Mesenchymal stem cell (in vitro differentiated cells and primary cell): ENCODE measurements around the gene RPL27A.

Experiments
- DNase-seq: peaks from one replicate; pipeline ENCODE4 v3.0.0-alpha.2; 2013
- H2AFZ ChIP-seq: one replicate; pipeline ENCODE4 v1.6.1; 2013; ENCODE audit warnings: low read depth, mild to moderate bottlenecking, control low read depth, inconsistent platforms, low read length, moderate library complexity
- H2AK5ac ChIP-seq: 2 replicates; pipeline ENCODE4 v1.6.1; 2013; ENCODE audit warnings: low read length, moderate library complexity, mild to moderate bottlenecking, inconsistent platforms; ENCODE audit not compliant: severe bottlenecking
- H2BK120ac ChIP-seq: one replicate; pipeline ENCODE4 v1.6.1; 2013; ENCODE audit warnings: low read depth, mild to moderate bottlenecking, inconsistent platforms, low read length, moderate library complexity
- H2BK12ac ChIP-seq, 2 experiments: one replicate each; pipeline ENCODE4 v1.6.1; 2013; ENCODE audit warnings: inconsistent platforms in 2 of 2, low read length in 2 of 2, mild to moderate bottlenecking in 2 of 2, moderate library complexity in 2 of 2, control low read depth in 1 of 2
- H2BK15ac ChIP-seq: one replicate; pipeline ENCODE4 v1.6.1; 2013; ENCODE audit warnings: mild to moderate bottlenecking, low read depth, inconsistent platforms; ENCODE audit not compliant: poor library complexity, severe bottlenecking
- H2BK5ac ChIP-seq: 2 replicates; pipeline ENCODE4 v1.6.1; 2013; ENCODE audit warnings: low read depth, mild to moderate bottlenecking, low read length, control low read depth, inconsistent platforms; ENCODE audit not compliant: poor library complexity, severe bottlenecking
- H3K14ac ChIP-seq, 2 experiments: one replicate each; pipeline ENCODE4 v1.6.1; 2013; ENCODE audit warnings: inconsistent platforms in 2 of 2, low read length in 2 of 2, control low read depth in 1 of 2, mild to moderate bottlenecking in 1 of 2, moderate library complexity in 1 of 2
- H3K18ac ChIP-seq, 2 experiments: one replicate each; pipeline ENCODE4 v1.6.1; 2013; ENCODE audit warnings: inconsistent platforms in 2 of 2, low read length in 2 of 2, control low read depth in 1 of 2, low read depth in 1 of 2, mild to moderate bottlenecking in 1 of 2
- H3K23ac ChIP-seq, 2 experiments: one replicate each; pipeline ENCODE4 v1.6.1; 2013; ENCODE audit warnings: inconsistent platforms in 2 of 2, low read length in 2 of 2, mild to moderate bottlenecking in 2 of 2, moderate library complexity in 2 of 2, control low read depth in 1 of 2
- H3K27ac ChIP-seq: 2 replicates; pipeline ENCODE4 v1.5.1; 2013; ENCODE audit warnings: mild to moderate bottlenecking, moderate library complexity, low read length, control low read depth, inconsistent platforms; ENCODE audit not compliant: poor library complexity, severe bottlenecking
- H3K27me3 ChIP-seq, 2 experiments: 2 replicates each; pipeline versions ENCODE4 v1.6.1 to v1.7.0; 2013; ENCODE audit warnings: low read length in 2 of 2, mild to moderate bottlenecking in 2 of 2, moderate library complexity in 2 of 2, control low read depth in 1 of 2, inconsistent platforms in 1 of 2; ENCODE audit not compliant: control insufficient read depth in 1 of 2, insufficient read depth in 1 of 2
- H3K36me3 ChIP-seq, 2 experiments: 2 replicates each; pipeline versions ENCODE4 v1.6.1 to v1.7.0; 2013; ENCODE audit warnings: low read length in 2 of 2, control low read depth in 1 of 2, inconsistent platforms in 1 of 2, low read depth in 1 of 2, mild to moderate bottlenecking in 1 of 2; ENCODE audit not compliant: insufficient read depth in 2 of 2, control insufficient read depth in 1 of 2
- H3K4ac ChIP-seq, 2 experiments: one replicate each; pipeline ENCODE4 v1.6.1; 2013; ENCODE audit warnings: inconsistent platforms in 2 of 2, low read length in 2 of 2, mild to moderate bottlenecking in 2 of 2, moderate library complexity in 2 of 2, control low read depth in 1 of 2, low read depth in 1 of 2
- H3K4me1 ChIP-seq: 2 replicates; pipeline ENCODE4 v1.6.1; 2013; ENCODE audit warnings: low read depth, low read length, control low read depth; ENCODE audit not compliant: control insufficient read depth, insufficient read depth
- H3K4me2 ChIP-seq: 2 replicates; pipeline ENCODE4 v1.6.1; 2013; ENCODE audit warnings: low read length, mild to moderate bottlenecking, inconsistent platforms; ENCODE audit not compliant: poor library complexity, severe bottlenecking
- H3K4me3 ChIP-seq, 2 experiments: 2 replicates each; pipeline versions ENCODE4 v1.5.1 to v1.7.0; 2013; ENCODE audit warnings: low read length in 2 of 2, mild to moderate bottlenecking in 2 of 2, control low read depth in 1 of 2, low read depth in 1 of 2; ENCODE audit not compliant: insufficient read depth in 1 of 2
- H3K79me1 ChIP-seq: replicated peaks from 2 replicates; pipeline ENCODE4 v1.6.1; 2013; ENCODE audit warnings: mild to moderate bottlenecking, control low read depth, low read length, inconsistent platforms; ENCODE audit not compliant: poor library complexity, severe bottlenecking
- H3K9ac ChIP-seq: 2 replicates; pipeline ENCODE4 v1.7.0; 2013; ENCODE audit warnings: mild to moderate bottlenecking, low read length, moderate library complexity
- H3K9me3 ChIP-seq: 2 replicates; pipeline ENCODE4 v1.7.0; 2013; ENCODE audit warnings: mild to moderate bottlenecking, low read length; ENCODE audit not compliant: control insufficient read depth
- H4K8ac ChIP-seq: one replicate; pipeline ENCODE4 v1.6.1; 2013; ENCODE audit warnings: inconsistent platforms, mild to moderate bottlenecking, low read length, moderate library complexity
- H4K91ac ChIP-seq: one replicate; pipeline ENCODE4 v1.6.1; 2013; ENCODE audit warnings: mild to moderate bottlenecking, low read length, inconsistent platforms
- WGBS: methylation state at CpG from one replicate; pipeline ENCODE4 v1.1.7; 2013; ENCODE audit warnings: mixed read lengths; 5-methylcytosine and 5-hydroxymethylcytosine counted together

Gene RPL27A

GRCh38 chr11:8717876-8718753 is 35.5 kb downstream of the RPL27A start:
- WGBS: 24% methylated on average over 5 of the region's 11 CpGs
- Histone ChIP-seq H2BK15ac (peak overlapping the region; percentile 87), H3K4me3 (peak overlapping the region in 1 of 2 experiments; percentile 49), H3K4ac (peak overlapping the region; percentile 93 to 99), H3K14ac (no peak overlapping the region), H3K23ac (peak overlapping the region in 1 of 2 experiments; percentile 20), H4K91ac (peak overlapping the region; percentile 100), H2BK120ac (peak overlapping the region; percentile 95), H3K4me1 (peaks cover 46% of the 10 kb centered on the region), H3K36me3 (peaks cover 44 to 46% of the 10 kb centered on the region in 2 experiments), H2BK12ac (peak overlapping the region; percentile 87 to 99), H3K9me3 (no peaks in the 10 kb centered on the region), H2AFZ (no peak overlapping the region), H3K27me3 (no peaks in the 10 kb centered on the region), H3K79me1 (peaks cover 25% of the 10 kb centered on the region), H2AK5ac (peak overlapping the region; percentile 98), H3K9ac (peak overlapping the region; percentile 90), H3K4me2 (no peak overlapping the region), H4K8ac (peak overlapping the region; percentile 95), H3K18ac (peak overlapping the region; percentile 96 to 99), H2BK5ac (peak overlapping the region; percentile 57), H3K27ac (peak overlapping the region; percentile 96)
- peak; percentile 95 for DNase-seq

- H3K9ac ChIP-seq: peak overlapping the region; percentile 90
- H4K8ac ChIP-seq: peak overlapping the region; percentile 95
- H2BK120ac ChIP-seq: peak overlapping the region; percentile 95
- H2BK12ac ChIP-seq: peak overlapping the region; percentile 92 to 99
- peak overlapping the region; percentile 100 for H4K91ac ChIP-seq
- H3K4me1 ChIP-seq: peaks cover 46% of the 10 kb centered on the region
- peak overlapping the region; percentile 87 for H2BK15ac ChIP-seq
- H3K4me2 ChIP-seq: no peak overlapping the region
- H2AFZ ChIP-seq: no peak overlapping the region
- no peaks in the 10 kb centered on the region for H3K9me3 ChIP-seq
- peak overlapping the region; percentile 95 for H2AK5ac ChIP-seq
- WGBS: 0% methylated on average over 2 of the region's 4 CpGs
- H3K79me1 ChIP-seq: peaks cover 31% of the 10 kb centered on the region
- peaks cover 43 to 45% of the 10 kb centered on the region in 2 experiments for H3K36me3 ChIP-seq
- no peak overlapping the region for H3K23ac ChIP-seq
- peak overlapping the region; percentile 94 to 99 for H3K18ac ChIP-seq
- peak overlapping the region in 1 of 2 experiments; percentile 70 for H3K14ac ChIP-seq
- H3K4ac ChIP-seq: peak overlapping the region; percentile 95 to 99
- peak overlapping the region; percentile 57 for H2BK5ac ChIP-seq
- H3K27me3 ChIP-seq: no peaks in the 10 kb centered on the region
- peak overlapping the region; percentile 96 for H3K27ac ChIP-seq
- H3K4me3 ChIP-seq: peak overlapping the region in 1 of 2 experiments; percentile 49
- DNase-seq: peak; percentile 95
Measured at GRCh38 chr11:8719211-8719649, 36.6 kb downstream of the RPL27A start.

- peaks cover 31% of the 10 kb centered on the region for H3K79me1 ChIP-seq
- peak overlapping the region; percentile 81 to 90 for H3K18ac ChIP-seq
Measured at GRCh38 chr11:8719721-8720120, 37.1 kb downstream of the RPL27A start.

GRCh38 chr11:8720352-8720751 is 37.8 kb downstream of the RPL27A start:
- Histone ChIP-seq H3K36me3 (peaks cover 43% of the 10 kb centered on the region in 2 experiments), H3K4ac (peak overlapping the region; percentile 29 to 95), H3K79me1 (peaks cover 32% of the 10 kb centered on the region), H3K27me3 (no peaks in the 10 kb centered on the region), H4K8ac (peak overlapping the region; percentile 8), H3K27ac (peak overlapping the region; percentile 96), H2AFZ (no peak overlapping the region), H2BK120ac (peak overlapping the region; percentile 77), H3K14ac (peak overlapping the region in 1 of 2 experiments; percentile 48), H2BK12ac (peak overlapping the region; percentile 96 to 97), H2AK5ac (peak overlapping the region; percentile 54), H3K4me1 (peaks cover 41% of the 10 kb centered on the region), H2BK15ac (no peak overlapping the region), H3K18ac (peak overlapping the region; percentile 93 to 97), H4K91ac (peak overlapping the region; percentile 40), H3K4me3 (no peak overlapping the region), H3K9me3 (no peaks in the 10 kb centered on the region), H2BK5ac (no peak overlapping the region), H3K9ac (peak overlapping the region; percentile 78), H3K23ac (no peak overlapping the region), H3K4me2 (no peak overlapping the region)
- peak; percentile 22 for DNase-seq
- 25% methylated on average over 3 of the region's 3 CpGs for WGBS

More at GRCh38 chr11:8719721-8720120, 37.1 kb downstream of the RPL27A start:
- Histone ChIP-seq H3K4me2 (no peak overlapping the region), H2AFZ (no peak overlapping the region), H3K23ac (no peak overlapping the region), H4K8ac (peak overlapping the region; percentile 70), H2BK15ac (no peak overlapping the region), H3K27me3 (no peaks in the 10 kb centered on the region), H2AK5ac (peak overlapping the region; percentile 95), H4K91ac (peak overlapping the region; percentile 87), H3K4ac (peak overlapping the region; percentile 55 to 95), H3K9ac (peak overlapping the region; percentile 78), H3K9me3 (no peaks in the 10 kb centered on the region), H3K4me3 (peak overlapping the region in 1 of 2 experiments; percentile 39), H2BK120ac (peak overlapping the region; percentile 77), H2BK5ac (no peak overlapping the region), H2BK12ac (peak overlapping the region; percentile 79 to 97), H3K36me3 (peaks cover 41 to 45% of the 10 kb centered on the region in 2 experiments), H3K27ac (peak overlapping the region; percentile 96), H3K14ac (peak overlapping the region in 1 of 2 experiments; percentile 48), H3K4me1 (peaks cover 42% of the 10 kb centered on the region)
- WGBS: 28% methylated on average over 3 of the region's 3 CpGs
- DNase-seq: no peak
